Measurements from ENCODE around the gene DCPS.
A peak's percentile ranks its signal among the peaks of the same experiment; 100 is the strongest.
"Not testable (repeated sequence)": the region's sequence is repeated elsewhere in the genome, so short reads cannot be mapped to it uniquely, and the experiment has no call there.

DCPS gene

DNA sequence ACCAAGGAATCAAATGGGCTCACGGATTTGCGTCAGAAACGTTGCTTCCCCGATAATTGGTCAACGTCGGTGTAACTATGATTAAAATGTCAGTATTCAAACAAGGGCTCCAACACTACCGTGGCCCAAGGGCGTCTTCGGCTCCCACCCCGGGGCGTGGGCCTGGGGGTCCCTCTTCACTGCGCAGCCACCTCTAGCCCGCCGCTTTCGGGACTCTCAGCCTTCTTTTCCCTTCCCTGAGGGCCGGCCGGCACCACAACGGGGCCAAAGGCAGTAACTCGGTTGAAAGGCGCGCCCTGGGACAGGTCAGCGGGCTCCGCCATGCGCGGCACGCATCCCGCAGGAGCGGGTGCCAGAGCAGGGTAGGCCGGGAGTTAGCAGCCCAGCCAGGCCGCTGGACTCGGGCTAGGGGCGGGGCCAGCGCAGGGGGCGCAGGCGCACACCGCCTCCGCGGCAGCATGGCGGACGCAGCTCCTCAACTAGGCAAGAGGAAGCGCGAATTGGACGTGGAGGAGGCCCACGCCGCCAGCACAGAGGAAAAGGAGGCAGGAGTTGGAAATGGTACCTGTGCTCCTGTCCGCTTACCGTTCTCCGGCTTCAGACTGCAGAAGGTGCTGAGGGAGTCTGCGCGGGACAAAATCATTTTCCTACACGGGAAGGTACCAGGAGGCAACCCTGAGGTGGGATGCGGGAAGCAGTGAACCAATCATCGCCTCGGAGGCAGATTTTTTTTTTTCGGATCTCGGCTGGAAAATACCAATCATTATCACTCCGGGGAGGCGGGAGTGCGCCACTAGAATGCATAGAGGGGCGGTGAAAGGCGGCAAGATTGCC, at the start of gene DCPS:
DCPS (plus strand) TSS at position 438 of the 834 bp plus-strand sequence; CDS start at position 459, 21 bp downstream.
- DNase-seq (ENCODE audit: low read depth in 2 of 2): peak; percentile 74 to 84

DNA sequence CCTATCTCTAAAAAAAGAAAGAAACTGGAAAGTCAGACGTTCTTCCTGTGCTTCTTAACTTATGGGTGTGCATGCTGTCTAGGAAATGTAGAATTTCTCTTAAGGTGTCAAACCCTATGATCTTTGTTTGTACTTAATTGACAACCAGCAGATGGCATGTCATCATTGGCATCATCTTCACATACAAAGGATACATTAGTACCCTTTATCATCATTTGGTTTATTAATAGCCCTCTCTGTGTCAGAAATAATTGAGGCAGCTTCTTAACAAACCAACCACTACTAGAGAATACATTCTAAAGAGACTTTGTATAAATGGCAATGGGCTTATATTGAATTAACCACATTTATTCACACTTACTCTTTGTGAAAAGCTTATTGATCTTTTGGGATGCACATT, 49.0 kb upstream of the DCPS start:
- DNase-seq (ENCODE audit: low read depth in 2 of 2): no peak

GRCh38 chr11:126255507-126255906, 48.4 kb upstream of the DCPS start:
- not testable (repeated sequence) for DNase-seq (ENCODE audit: low read depth in 2 of 2)

GRCh38 chr11:126256216-126256615, 47.6 kb upstream of the DCPS start:
- DNase-seq (ENCODE audit: low read depth in 2 of 2): no peak

GRCh38 chr11:126257144-126257543, 46.7 kb upstream of the DCPS start:
- DNase-seq (ENCODE audit: low read depth in 2 of 2): no peak

DNA sequence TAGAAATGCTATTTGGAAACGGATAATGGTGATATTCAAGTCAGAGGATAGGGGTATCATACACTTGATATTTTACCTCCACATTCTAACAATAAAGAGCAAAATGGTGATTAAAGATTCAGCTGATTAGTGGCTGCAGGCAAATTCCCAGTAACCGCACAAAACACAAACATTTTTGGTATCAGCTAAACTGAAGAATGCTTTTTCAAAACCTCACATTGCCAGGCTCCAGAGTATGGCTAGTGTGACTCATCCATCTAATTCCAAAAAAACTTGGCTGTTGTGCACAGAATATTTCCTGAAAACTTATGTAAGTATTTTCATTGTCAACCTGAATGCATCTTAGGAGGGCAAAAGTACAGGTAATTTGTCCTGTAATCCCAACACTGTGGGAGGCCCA, 46.1 kb upstream of the DCPS start:
- DNase-seq (ENCODE audit: low read depth in 2 of 2): no peak

DNA sequence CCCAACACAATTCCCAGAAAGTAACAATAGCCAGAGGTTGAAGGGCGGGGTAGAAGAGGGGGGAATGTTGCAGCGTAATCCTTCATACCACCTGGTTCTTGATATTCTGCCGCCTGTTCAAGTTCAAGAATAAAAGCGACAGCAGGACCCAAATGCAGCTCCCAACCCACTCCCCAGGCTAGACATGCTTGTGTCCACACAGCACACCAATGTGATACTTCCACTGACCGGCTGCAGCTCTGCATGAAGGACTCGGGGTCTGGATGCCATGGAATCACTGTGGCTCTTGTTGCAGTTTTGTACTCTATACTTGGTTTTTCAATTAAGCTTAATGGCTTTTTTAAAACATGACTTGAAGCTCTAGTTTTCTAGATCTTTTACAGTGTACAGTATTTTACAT, 41.6 kb upstream of the DCPS start:
- no peak for DNase-seq (ENCODE audit: low read depth in 2 of 2)

- no peak for DNase-seq (ENCODE audit: low read depth in 2 of 2)
Observed at GRCh38 chr11:126263489-126263888, 40.4 kb upstream of the DCPS start.

- no peak for DNase-seq (ENCODE audit: low read depth in 2 of 2)
Observed at GRCh38 chr11:126265811-126266210, 38.0 kb upstream of the DCPS start.

DNA sequence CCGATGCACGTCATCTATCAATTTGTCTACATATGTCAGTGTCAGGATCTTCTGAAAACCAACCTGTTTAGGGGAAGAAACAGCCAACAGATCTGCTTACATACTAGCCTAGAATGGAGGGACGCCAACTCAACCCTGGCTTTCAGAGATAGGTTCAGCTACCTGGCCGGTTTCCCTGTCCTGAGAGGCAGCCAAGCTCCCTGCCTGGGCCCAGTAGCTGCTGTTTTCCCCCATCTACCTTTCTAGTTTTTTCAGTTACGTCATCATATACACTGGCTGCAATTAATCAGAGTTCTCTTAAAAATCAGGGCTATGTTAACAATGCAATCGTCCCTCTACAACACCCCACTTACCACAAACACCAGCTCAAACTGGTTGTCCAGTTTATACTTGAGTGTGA, 36.2 kb upstream of the DCPS start:
- DNase-seq (ENCODE audit: low read depth in 2 of 2): no peak

GRCh38 chr11:126268361-126268707, 35.5 kb upstream of the DCPS start:
- DNase-seq (ENCODE audit: low read depth in 2 of 2): no peak

DNA sequence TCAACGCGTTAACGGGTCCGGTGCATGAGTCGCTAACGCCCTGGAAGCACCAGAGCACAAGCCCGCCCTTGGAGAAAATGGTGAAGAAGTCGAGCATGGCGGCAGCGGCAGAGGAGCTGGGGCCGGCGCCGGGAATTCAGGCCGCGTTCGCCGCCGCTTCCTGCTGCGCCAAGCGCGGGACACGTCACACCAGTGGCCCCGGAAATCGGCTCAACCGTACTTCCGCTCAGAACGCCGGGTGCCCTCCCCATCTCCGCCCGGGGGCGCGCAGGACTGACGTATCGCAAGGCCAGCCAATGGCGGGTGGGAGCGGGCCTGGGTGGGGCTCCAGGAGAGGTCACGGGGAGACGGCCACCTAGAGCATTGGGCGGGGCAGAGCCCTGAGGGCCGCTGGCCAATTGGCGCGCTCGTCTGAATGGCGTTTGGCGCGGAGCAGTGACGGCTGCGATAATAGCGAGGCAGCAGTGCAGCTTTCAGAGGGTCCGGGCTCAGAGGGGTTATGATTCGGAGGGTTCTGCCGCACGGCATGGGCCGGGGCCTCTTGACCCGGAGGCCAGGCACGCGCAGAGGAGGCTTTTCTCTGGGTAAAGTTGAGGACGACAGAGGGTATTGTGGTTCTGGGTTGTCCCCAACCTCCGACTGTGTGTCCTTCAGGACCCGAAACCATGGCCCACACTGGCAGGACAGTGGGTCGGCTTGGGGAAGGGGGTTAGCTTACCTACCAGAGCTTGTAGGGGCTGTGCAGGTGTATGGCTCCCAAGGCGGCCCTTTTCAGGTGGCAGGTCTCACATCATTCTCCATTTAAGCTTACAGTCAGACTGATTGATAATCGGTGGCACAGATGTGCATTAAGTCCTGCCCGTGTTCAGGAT, 34.9 kb upstream of the DCPS start, which contains the start of the genes FOXRED1 and SRPRA:
FOXRED1 (plus strand) TSS at position 447 of the 872 bp plus-strand sequence; CDS start at position 500, 53 bp downstream.
SRPRA (minus strand) TSS at position 188 of the 872 bp plus-strand sequence; CDS start at position 97, 91 bp downstream.
- DNase-seq (ENCODE audit: low read depth in 2 of 2): peak; percentile 99 to 100

GRCh38 chr11:126277322-126277721, 26.5 kb upstream of the DCPS start:
- no peak for DNase-seq (ENCODE audit: low read depth in 2 of 2)

DNA sequence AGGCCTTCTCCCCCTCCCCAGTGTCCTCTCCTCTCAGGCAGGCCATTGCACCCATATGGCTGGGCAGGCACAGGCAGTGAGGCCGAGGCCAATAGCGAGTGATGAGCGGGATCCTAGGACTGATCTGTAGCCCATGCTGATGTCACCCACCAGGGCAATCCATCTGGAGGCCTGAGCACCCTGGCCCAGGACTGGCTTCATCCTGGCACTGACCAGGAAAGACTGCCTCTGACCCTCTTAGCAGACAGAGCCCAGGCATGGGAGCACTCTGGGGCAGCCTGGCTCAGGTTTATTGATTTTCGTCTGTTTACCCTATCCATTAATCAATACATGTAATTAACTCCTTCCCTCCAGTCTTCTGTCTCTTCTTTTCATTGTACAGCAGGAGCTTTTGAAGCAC, 26.1 kb upstream of the DCPS start:
- no peak for DNase-seq (ENCODE audit: low read depth in 2 of 2)

- no peak for DNase-seq (ENCODE audit: low read depth in 2 of 2)
Observed at GRCh38 chr11:126279191-126279590, 24.7 kb upstream of the DCPS start.

GRCh38 chr11:126280595-126280994, 23.3 kb upstream of the DCPS start:
- no peak for DNase-seq (ENCODE audit: low read depth in 2 of 2)

DNA sequence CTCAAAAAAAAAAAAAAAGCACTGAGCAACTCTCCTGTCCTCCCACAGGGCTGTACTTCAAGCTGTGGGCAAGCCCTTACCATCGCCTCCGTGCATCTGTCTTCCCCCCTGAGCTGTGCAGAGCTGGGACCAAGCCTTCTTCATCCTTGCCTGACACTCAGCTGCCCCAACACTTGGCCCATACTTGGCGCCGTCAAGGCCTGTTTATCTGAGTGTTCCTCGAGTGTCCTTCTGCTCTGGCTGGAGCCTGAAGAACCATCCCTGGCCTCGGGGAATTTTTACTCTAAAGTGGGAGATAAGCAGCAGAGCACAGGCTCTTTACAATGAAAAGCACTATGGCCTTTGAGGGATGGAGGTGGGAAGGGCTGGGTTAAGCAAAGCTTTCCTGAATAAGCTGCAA, 22.6 kb upstream of the DCPS start:
- DNase-seq (ENCODE audit: low read depth in 2 of 2): no peak

- DNase-seq (ENCODE audit: low read depth in 2 of 2): no peak
Observed at GRCh38 chr11:126281666-126282175, 22.1 kb upstream of the DCPS start.

DNA sequence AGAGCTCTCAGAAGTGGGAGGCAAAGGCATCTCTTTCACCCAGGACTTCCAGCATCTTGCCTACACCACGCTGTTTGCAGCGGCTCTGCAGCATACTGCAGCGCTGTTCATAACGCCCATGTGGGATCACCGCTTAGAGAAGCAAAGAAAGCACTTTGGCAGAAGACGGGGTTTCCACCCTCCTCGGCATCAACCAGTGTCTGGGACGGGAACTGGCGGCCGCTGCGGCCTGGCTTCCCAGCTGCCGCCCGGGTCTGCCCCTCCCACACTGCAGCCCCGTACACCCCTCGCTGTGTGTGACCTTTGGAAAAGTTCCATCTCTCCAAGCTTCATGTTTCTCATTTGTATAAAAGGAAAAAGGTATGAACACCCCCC, 21.5 kb upstream of the DCPS start:
- DNase-seq (ENCODE audit: low read depth in 2 of 2): no peak

GRCh38 chr11:126282736-126283591, 20.9 kb upstream of the DCPS start, which contains the start of gene TIRAP:
TSS of gene TIRAP (plus strand) at chr11:126283093. CDS start at chr11:126290895, 7,802 bp downstream.
- DNase-seq (ENCODE audit: low read depth in 2 of 2): peak; percentile 37 to 40

GRCh38 chr11:126284829-126285228, 19.0 kb upstream of the DCPS start:
- peak; percentile 85 to 86 for DNase-seq (ENCODE audit: low read depth in 2 of 2)

Data from stimulated activated CD4-positive, alpha-beta T cell treated with anti-CD3 and anti-CD28 coated beads, Interleukin-4, amount 100 ng/mL, for 48 hours (primary cell).